Measurements from ENCODE around the gene CARD19.

The CARD19 gene

GRCh38 chr9:93137362-93137761 is 41.3 kb downstream of the CARD19 start:
- no peaks in the 10 kb centered on the region for H3K36me3 ChIP-seq (replicated peaks; ENCODE audit: insufficient read depth, low read length)
- DNase-seq = no peak
- H3K4me3 ChIP-seq (ENCODE audit: low read length) = no peak overlapping the region
- H3K4me1 ChIP-seq (ENCODE audit: low read length) = peaks cover 4% of the 10 kb centered on the region; the same call in 1 of the 2 replicates
- no peak overlapping the region for H3K27ac ChIP-seq (ENCODE audit: low read length)
- H3K9me2 ChIP-seq (replicated peaks; ENCODE audit: insufficient read depth, low read length) = no peaks in the 10 kb centered on the region
- no peaks in the 10 kb centered on the region for H3K27me3 ChIP-seq (replicated peaks; ENCODE audit: insufficient read depth, low read length)
- H3K9me3 ChIP-seq (replicated peaks; ENCODE audit: insufficient read depth, low read length) = no peaks in the 10 kb centered on the region
- H3K79me2 ChIP-seq (ENCODE audit: low read length) = peaks cover 15% of the 10 kb centered on the region
- H3K9ac ChIP-seq (ENCODE audit: low read length) = no peak overlapping the region
- no peak overlapping the region for H2AFZ ChIP-seq (ENCODE audit: low read length)
- no peaks in the 10 kb centered on the region for H4K20me1 ChIP-seq (ENCODE audit: insufficient read depth, low read length)
- no peaks in the 10 kb centered on the region; the same call in 1 of the 2 replicates for H3F3A ChIP-seq (ENCODE audit: insufficient read depth, low read length)
- H3K4me2 ChIP-seq (ENCODE audit: low read depth, low read length) = no peak overlapping the region
- TF ChIP-seq CTCF (IDR thresholded peaks at IDR 0.05; ENCODE audit: low read length) (no peak), EZH2phosphoT487 (IDR thresholded peaks at IDR 0.05; ENCODE audit: low read length) (no peak), EZH2 (optimal IDR thresholded peaks at IDR 0.05; ENCODE audit: low read depth, low read length) (no peak)

GRCh38 chr9:93138171-93138764 is 42.3 kb downstream of the CARD19 start:
- Histone ChIP-seq H3K79me2 (ENCODE audit: low read length) (peaks cover 6% of the 10 kb centered on the region), H3K9me2 (replicated peaks; ENCODE audit: insufficient read depth, low read length) (no peaks in the 10 kb centered on the region), H3K4me3 (ENCODE audit: low read length) (no peak overlapping the region), H3K27ac (ENCODE audit: low read length) (no peak overlapping the region), H3K4me1 (ENCODE audit: low read length) (peaks cover 6% of the 10 kb centered on the region; the same call in 1 of the 2 replicates), H3K27me3 (replicated peaks; ENCODE audit: insufficient read depth, low read length) (no peaks in the 10 kb centered on the region), H3K4me2 (ENCODE audit: low read depth, low read length) (no peak overlapping the region), H3F3A (ENCODE audit: insufficient read depth, low read length) (no peaks in the 10 kb centered on the region; the same call in 1 of the 2 replicates), H2AFZ (ENCODE audit: low read length) (no peak overlapping the region), H4K20me1 (ENCODE audit: insufficient read depth, low read length) (no peaks in the 10 kb centered on the region), H3K9ac (ENCODE audit: low read length) (no peak overlapping the region), H3K36me3 (replicated peaks; ENCODE audit: insufficient read depth, low read length) (no peaks in the 10 kb centered on the region), H3K9me3 (replicated peaks; ENCODE audit: insufficient read depth, low read length) (no peaks in the 10 kb centered on the region)
- TF ChIP-seq EZH2 (optimal IDR thresholded peaks at IDR 0.05; ENCODE audit: low read depth, low read length) (no peak), EZH2phosphoT487 (IDR thresholded peaks at IDR 0.05; ENCODE audit: low read length) (no peak), CTCF (IDR thresholded peaks at IDR 0.05; ENCODE audit: low read length) (no peak)
- no peak for DNase-seq

GRCh38 chr9:93139365-93140182 is 43.6 kb downstream of the CARD19 start:
- Histone ChIP-seq H3K9ac (ENCODE audit: low read length) (no peak overlapping the region), H3K9me3 (replicated peaks; ENCODE audit: insufficient read depth, low read length) (no peaks in the 10 kb centered on the region), H3K27ac (ENCODE audit: low read length) (no peak overlapping the region), H3K36me3 (replicated peaks; ENCODE audit: insufficient read depth, low read length) (no peaks in the 10 kb centered on the region), H3K9me2 (replicated peaks; ENCODE audit: insufficient read depth, low read length) (no peaks in the 10 kb centered on the region), H3K4me2 (ENCODE audit: low read depth, low read length) (no peak overlapping the region), H3F3A (ENCODE audit: insufficient read depth, low read length) (no peaks in the 10 kb centered on the region), H3K27me3 (replicated peaks; ENCODE audit: insufficient read depth, low read length) (no peaks in the 10 kb centered on the region), H3K4me3 (ENCODE audit: low read length) (no peak overlapping the region), H3K79me2 (ENCODE audit: low read length) (no peaks in the 10 kb centered on the region), H4K20me1 (ENCODE audit: insufficient read depth, low read length) (no peaks in the 10 kb centered on the region), H2AFZ (ENCODE audit: low read length) (no peak overlapping the region), H3K4me1 (ENCODE audit: low read length) (peaks cover 17% of the 10 kb centered on the region)
- no peak for DNase-seq
- TF ChIP-seq CTCF (IDR thresholded peaks at IDR 0.05; ENCODE audit: low read length) = no peak
- TF ChIP-seq EZH2 (optimal IDR thresholded peaks at IDR 0.05; ENCODE audit: low read depth, low read length) = no peak
- no peak for TF ChIP-seq EZH2phosphoT487 (IDR thresholded peaks at IDR 0.05; ENCODE audit: low read length)

Data from MM.1S (cell line).